Ascending aorta (tissue), 2 donors: ENCODE results near the gene BZW1. TPM values are rescaled to one million over a fixed set of nuclear protein-coding genes. Genes with fewer than 3 reads are reported as not detected.
"Not testable (repeated sequence)": the region's sequence is repeated elsewhere in the genome, so short reads cannot be mapped to it uniquely, and the experiment has no call there.

ENCODE experiments used
- DNase-seq, 2 donors: peaks; one replicate each; pipeline ENCODE4 v3.0.0-alpha.2; 2019; ENCODE audit warnings: low spot score in 2 of 2
- H3K27ac ChIP-seq, 2 donors: fragments of 200-600 bp; sonication (generic); one replicate each; pipeline ENCODE4 v1.5.1; 2016 to 2017; ENCODE audit warnings: mild to moderate bottlenecking in 1 of 2
- H3K27me3 ChIP-seq: fragments of 200-600 bp; sonication (generic); one replicate; pipeline ENCODE4 v1.5.1; 2017
- H3K36me3 ChIP-seq, 2 donors: fragments of 200-600 bp; sonication (generic); one replicate each; pipeline ENCODE4 v1.5.1; 2016
- H3K4me1 ChIP-seq, 2 donors: fragments of 200-600 bp; sonication (generic); one replicate each; pipeline ENCODE4 v1.5.1; 2016 to 2017; ENCODE audit warnings: mild to moderate bottlenecking in 1 of 2
- H3K4me3 ChIP-seq, 2 donors: fragments of 200-600 bp; sonication (generic); one replicate each; pipeline ENCODE4 v1.5.1; 2016 to 2017; ENCODE audit warnings: mild to moderate bottlenecking in 1 of 2
- H3K9me3 ChIP-seq, 2 donors: fragments of 200-600 bp; sonication (generic); one replicate each; pipeline ENCODE4 v1.5.1; 2016
- CTCF ChIP-seq, 3 experiments: fragments of 200-600 bp in 2 of 3; fragments of 450-650 bp in 1 of 3; sonication (generic) in 2 of 3; IDR thresholded peaks; one replicate each; pipeline ENCODE4 v1.5.1; 2016 to 2019; ENCODE audit warnings: antibody characterized with exemption in 3 of 3, mild to moderate bottlenecking in 1 of 3, moderate library complexity in 1 of 3
- intact Hi-C: fragments of 100-400 bp; cut with DNase I; formaldehyde crosslinking; loops from one replicate; pipeline ENCODE4 v1.15.1; 2023
- total RNA-seq: library from RNA; depleted of rRNA; stranded (reverse); fragments of >200 nt; gene quantifications from one replicate; pipeline ENCODE4 v1.1.0, GENCODE V29; 2016

BZW1 gene
- total RNA-seq, 1 donor from 2014 or later, result 85.4 TPM

GRCh38 chr2:200800458-200800857, 11.3 kb upstream of the BZW1 start:
- intact Hi-C loops, result no loop called here
- H3K27me3 ChIP-seq, result no peaks in the 10 kb centered on the region
- H3K4me1 ChIP-seq, result peaks cover 0 to 6% of the 10 kb centered on the region in 2 donors
- no peaks in the 10 kb centered on the region for H3K36me3 ChIP-seq
- H3K9me3 ChIP-seq, result no peaks in the 10 kb centered on the region
- DNase-seq, result no peak
- no peak overlapping the region for H3K4me3 ChIP-seq
- no peak overlapping the region for H3K27ac ChIP-seq
- no peak for TF ChIP-seq CTCF (IDR thresholded peaks at IDR 0.05)

- H3K27me3 ChIP-seq, H3K36me3 ChIP-seq, DNase-seq, H3K9me3 ChIP-seq, H3K27ac ChIP-seq, H3K4me3 ChIP-seq, intact Hi-C loops: not testable (repeated sequence)
- peaks cover 0 to 10% of the 10 kb centered on the region in 2 donors for H3K4me1 ChIP-seq
Measured at GRCh38 chr2:200801431-200801830, 10.3 kb upstream of the BZW1 start.

DNA sequence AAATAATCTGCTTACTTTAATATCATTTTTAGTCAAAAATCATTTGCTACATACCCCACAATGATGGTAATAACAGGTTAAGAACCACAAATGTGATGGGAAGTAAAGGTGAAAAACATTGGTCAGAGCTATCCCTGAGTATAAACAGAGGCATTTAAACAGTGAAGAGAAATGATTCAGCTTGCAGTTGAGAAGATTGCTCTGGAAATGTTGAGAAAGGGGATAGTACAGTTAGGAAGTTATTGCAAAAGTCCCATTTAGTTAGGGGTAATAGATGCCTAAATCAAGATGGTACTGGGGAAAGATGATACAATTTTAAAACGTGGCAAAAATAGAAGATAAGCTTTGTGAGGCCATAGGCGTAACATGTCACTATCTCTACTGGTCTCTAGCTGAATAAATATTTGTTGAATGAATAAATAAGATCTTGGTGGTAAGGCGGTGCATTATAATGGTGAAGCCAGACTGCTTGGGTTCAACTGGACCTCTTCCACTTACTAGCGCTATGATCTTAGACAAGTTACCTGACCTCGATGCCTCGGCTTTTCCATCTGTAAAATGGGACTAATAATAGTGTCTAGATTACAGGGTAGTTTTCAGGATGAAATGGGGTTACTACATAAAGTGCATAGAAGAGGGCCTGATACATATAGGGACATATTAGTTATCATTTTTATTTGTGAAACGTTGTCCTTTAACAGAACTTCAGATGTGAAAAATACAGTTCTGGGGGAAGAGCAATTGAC, 2.0 kb upstream of the BZW1 start:
- no peak for TF ChIP-seq CTCF (IDR thresholded peaks at IDR 0.05)
- no peaks in the 10 kb centered on the region for H3K27me3 ChIP-seq
- H3K36me3 ChIP-seq, result peaks cover 9 to 13% of the 10 kb centered on the region in 2 donors
- peaks cover 6 to 37% of the 10 kb centered on the region in 2 donors for H3K4me1 ChIP-seq
- no peak for DNase-seq
- no peaks in the 10 kb centered on the region for H3K9me3 ChIP-seq
- H3K27ac ChIP-seq, result peak overlapping the region; percentile 98
- peak overlapping the region in 1 of 2 donors; percentile 97 for H3K4me3 ChIP-seq
- intact Hi-C loops, result loop anchor here (1.0 to 10.0 kb wide), 3 partner anchors 21 to 225 kb away; partner anchors contain the start of genes AOX1, NIF3L1 and PPIL3

- Histone ChIP-seq H3K27ac (peak overlapping the region; percentile 98), H3K36me3 (peaks cover 14 to 20% of the 10 kb centered on the region in 2 donors), H3K4me1 (peaks cover 6 to 41% of the 10 kb centered on the region in 2 donors), H3K4me3 (peak overlapping the region; percentile 81 to 97), H3K27me3 (no peaks in the 10 kb centered on the region), H3K9me3 (no peaks in the 10 kb centered on the region)
- peak in 1 of 2 donors; percentile 73 for DNase-seq
- no peak for TF ChIP-seq CTCF (IDR thresholded peaks at IDR 0.05)
- intact Hi-C loops, result loop anchor here (1.0 to 10.0 kb wide), 3 partner anchors 22 to 226 kb away; partner anchors contain the start of genes AOX1, NIF3L1 and PPIL3
Measured at GRCh38 chr2:200810252-200810997, 1.3 kb upstream of the BZW1 start.

DNA sequence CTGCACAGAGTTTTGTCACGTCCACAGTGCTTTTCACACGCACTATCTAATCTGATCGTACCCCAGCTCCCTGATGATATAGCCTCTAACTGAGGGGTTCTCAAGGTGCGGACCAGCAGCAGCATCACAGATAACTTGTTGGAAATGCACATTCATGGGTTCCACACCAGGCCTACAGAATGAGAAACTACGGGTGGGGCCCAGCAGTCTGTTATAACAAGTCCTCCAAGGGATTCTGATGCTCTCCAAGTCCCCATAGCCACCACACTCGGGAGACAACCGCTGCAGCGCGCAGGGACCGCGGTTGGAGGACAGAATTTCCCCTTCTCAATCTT, 745 bp upstream of the BZW1 start:
- no peak for DNase-seq
- peaks cover 6 to 45% of the 10 kb centered on the region in 2 donors for H3K4me1 ChIP-seq
- peaks cover 19 to 25% of the 10 kb centered on the region in 2 donors for H3K36me3 ChIP-seq
- TF ChIP-seq CTCF (IDR thresholded peaks at IDR 0.05), result no peak
- peak overlapping the region; percentile 98 for H3K27ac ChIP-seq
- intact Hi-C loops, result loop anchor here (1.0 to 10.0 kb wide), 5 partner anchors 23 to 226 kb away; partner anchors contain the start of genes AOX1, CLK1, NIF3L1 and PPIL3
- no peaks in the 10 kb centered on the region for H3K9me3 ChIP-seq
- H3K27me3 ChIP-seq, result no peaks in the 10 kb centered on the region
- H3K4me3 ChIP-seq, result peak overlapping the region; percentile 81 to 97
